Measurements from ENCODE around the gene PRPF6. TPM values are rescaled to one million over a fixed set of nuclear protein-coding genes. Genes with fewer than 3 reads are reported as not detected.

PRPF6 gene
- total and polyA plus RNA-seq, 2 of the 13 experiments (the other 11 are each of a cell fraction or from before 2014, with no cell fraction given), result 63.7 to 101 TPM

GRCh38 chr20:64063389-64064144 is 82.6 kb downstream of the PRPF6 start (continued):
- no peak; the same call in none of the 2 replicates for TF ChIP-seq ZNF691 (CRISPR knock-in tag; IDR thresholded peaks at IDR 0.05; ENCODE audit: borderline replicate concordance, low read depth)
- TF ChIP-seq ZFX (CRISPR knock-in tag; IDR thresholded peaks at IDR 0.05; ENCODE audit: low read depth), result peak; percentile 69
- TF ChIP-seq ATF2 (CRISPR knock-in tag; IDR thresholded peaks at IDR 0.05), result no peak
- TF ChIP-seq ZBTB8A (CRISPR knock-in tag; IDR thresholded peaks at IDR 0.05; ENCODE audit: borderline replicate concordance, low read depth), result no peak
- no peak for TF ChIP-seq SRF (IDR thresholded peaks at IDR 0.05; ENCODE audit: low read depth, low read length)
- TF ChIP-seq YEATS4 (CRISPR knock-in tag; IDR thresholded peaks at IDR 0.05; ENCODE audit: borderline replicate concordance), result no peak; the same call in 1 of the 2 replicates
- no peak for TF ChIP-seq ZNF883 (CRISPR knock-in tag; IDR thresholded peaks at IDR 0.05; ENCODE audit: not compliant biosample characterization)
- no peak for TF ChIP-seq DPF2 (CRISPR knock-in tag; IDR thresholded peaks at IDR 0.05; ENCODE audit: borderline replicate concordance, low read depth)
- TF ChIP-seq ZNF776 (CRISPR knock-in tag; IDR thresholded peaks at IDR 0.05), result 0 out of 2 replicates have a peak, but pooled peaks have one; percentile 27
- no peak for TF ChIP-seq RNF2 (conservative IDR thresholded peaks at IDR 0.05; ENCODE audit: low read depth)
- TF ChIP-seq JUND (CRISPR knock-in tag; IDR thresholded peaks at IDR 0.05), result no peak
- TF ChIP-seq MEF2D (CRISPR knock-in tag; IDR thresholded peaks at IDR 0.05), result 0 out of 2 replicates have a peak, but pooled peaks have one; percentile 16
- no peak for TF ChIP-seq ZFYVE20 (CRISPR knock-in tag; IDR thresholded peaks at IDR 0.05; ENCODE audit: borderline replicate concordance, low read depth)
- TF ChIP-seq ZBTB20 (CRISPR knock-in tag; IDR thresholded peaks at IDR 0.05; ENCODE audit: borderline replicate concordance, low read depth), result 0 out of 2 replicates have a peak, but pooled peaks have one; percentile 26
- no peak for TF ChIP-seq CREB3 (CRISPR knock-in tag; IDR thresholded peaks at IDR 0.05)
- TF ChIP-seq BORCS8-MEF2B (CRISPR knock-in tag; IDR thresholded peaks at IDR 0.05), result 0 out of 2 replicates have a peak, but pooled peaks have one; percentile 18
- no peak for TF ChIP-seq ZNF713 (CRISPR knock-in tag; IDR thresholded peaks at IDR 0.05)
- 0 out of 2 replicates have a peak, but pooled peaks have one; percentile 74 for TF ChIP-seq ZNF660 (CRISPR knock-in tag; IDR thresholded peaks at IDR 0.05; ENCODE audit: borderline replicate concordance, low read depth)
- TF ChIP-seq NPAS2 (CRISPR knock-in tag; IDR thresholded peaks at IDR 0.05; ENCODE audit: borderline replicate concordance), result no peak
- 0 out of 2 replicates have a peak, but pooled peaks have one; percentile 14 for TF ChIP-seq ATF7-NPFF (CRISPR knock-in tag; IDR thresholded peaks at IDR 0.05; ENCODE audit: low read depth)
- TF ChIP-seq SMARCC2 (IDR thresholded peaks at IDR 0.05), result no peak
- no peak for TF ChIP-seq SIX1 (CRISPR knock-in tag; IDR thresholded peaks at IDR 0.05; ENCODE audit: borderline replicate concordance)
- peak; percentile 15; the same call in 1 of the 2 replicates for TF ChIP-seq ZSCAN12 (CRISPR knock-in tag; IDR thresholded peaks at IDR 0.05)
- no peak for TF ChIP-seq SP1 (IDR thresholded peaks at IDR 0.05)
- no peak for TF ChIP-seq SP1 (CRISPR knock-in tag; IDR thresholded peaks at IDR 0.05)
- no peak for TF ChIP-seq PHB2 (IDR thresholded peaks at IDR 0.05; ENCODE audit: partially characterized antibody)
- TF ChIP-seq SMARCE1 (IDR thresholded peaks at IDR 0.05; ENCODE audit: borderline replicate concordance), result no peak
- TF ChIP-seq SAP130 (CRISPR knock-in tag; IDR thresholded peaks at IDR 0.05; ENCODE audit: low read depth), result peak; percentile 68
- no peak for TF ChIP-seq ATF7 (IDR thresholded peaks at IDR 0.05)
- TF ChIP-seq ATF7 (CRISPR knock-in tag; IDR thresholded peaks at IDR 0.05), result no peak

Data from HepG2 (cell line).